Measurements from ENCODE around the gene TMEM115. TPM values are rescaled to one million over a fixed set of nuclear protein-coding genes. Genes with fewer than 3 reads are reported as not detected.

TMEM115 gene
- total RNA-seq, 4 donors from 2014 or later: 24.2 to 41.6 (median 30.6) TPM

DNA sequence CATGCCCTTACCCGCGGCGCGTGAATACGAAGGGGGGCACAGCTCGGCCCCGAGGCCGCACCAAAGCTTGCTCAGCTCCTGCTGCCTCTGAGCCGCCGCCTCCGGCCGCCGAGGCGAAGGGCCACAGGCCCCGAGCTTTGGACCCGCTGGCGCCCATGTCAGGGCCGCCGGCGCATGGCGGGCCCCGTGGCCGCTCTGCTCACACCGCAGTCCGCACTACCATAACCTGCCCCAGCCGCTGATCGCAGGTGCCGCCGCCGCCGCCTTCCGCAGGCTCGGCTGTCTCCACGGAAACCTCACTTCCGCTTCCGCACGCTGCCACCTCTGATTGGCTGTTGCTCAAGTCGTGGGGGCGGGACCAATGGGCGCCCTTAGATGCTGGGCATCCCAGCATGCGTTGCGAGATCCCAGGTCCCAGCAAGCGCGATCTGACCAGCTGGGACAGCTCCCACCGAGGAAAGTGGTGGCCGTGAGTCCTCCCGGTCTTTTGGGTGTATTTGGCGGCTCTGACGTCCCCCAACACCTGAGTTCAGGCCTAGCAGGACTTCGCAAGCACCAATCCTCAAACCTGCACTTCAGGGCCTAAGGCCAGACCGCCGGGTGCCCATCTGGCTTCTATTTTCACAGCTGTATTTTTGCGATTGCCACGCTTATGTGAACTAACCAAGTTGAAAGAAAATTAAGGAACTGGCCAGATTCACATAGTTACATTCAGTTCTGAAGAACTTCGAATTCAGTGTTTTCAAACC, 31.2 kb downstream of the TMEM115 start, which contains the start of gene TUSC2:
Gene TUSC2 (minus strand): TSS at position 281 of the 749 bp plus-strand sequence. CDS start 124 bp downstream, at position 157.
- Histone ChIP-seq H3K9me3 (no peaks in the 10 kb centered on the region), H3K4me1 (peaks cover 26 to 72% (median 29%) of the 10 kb centered on the region in 3 donors), H3K36me3 (peaks cover 24 to 60% (median 26%) of the 10 kb centered on the region in 3 donors), H3K27me3 (no peaks in the 10 kb centered on the region), H3K4me3 (peak within 1 kb of the TSS; percentile 83 to 94 (median 86)), H3K27ac (peak within 1 kb of the TSS; percentile 85 to 93 (median 90))
- TF ChIP-seq, protein P1, sequence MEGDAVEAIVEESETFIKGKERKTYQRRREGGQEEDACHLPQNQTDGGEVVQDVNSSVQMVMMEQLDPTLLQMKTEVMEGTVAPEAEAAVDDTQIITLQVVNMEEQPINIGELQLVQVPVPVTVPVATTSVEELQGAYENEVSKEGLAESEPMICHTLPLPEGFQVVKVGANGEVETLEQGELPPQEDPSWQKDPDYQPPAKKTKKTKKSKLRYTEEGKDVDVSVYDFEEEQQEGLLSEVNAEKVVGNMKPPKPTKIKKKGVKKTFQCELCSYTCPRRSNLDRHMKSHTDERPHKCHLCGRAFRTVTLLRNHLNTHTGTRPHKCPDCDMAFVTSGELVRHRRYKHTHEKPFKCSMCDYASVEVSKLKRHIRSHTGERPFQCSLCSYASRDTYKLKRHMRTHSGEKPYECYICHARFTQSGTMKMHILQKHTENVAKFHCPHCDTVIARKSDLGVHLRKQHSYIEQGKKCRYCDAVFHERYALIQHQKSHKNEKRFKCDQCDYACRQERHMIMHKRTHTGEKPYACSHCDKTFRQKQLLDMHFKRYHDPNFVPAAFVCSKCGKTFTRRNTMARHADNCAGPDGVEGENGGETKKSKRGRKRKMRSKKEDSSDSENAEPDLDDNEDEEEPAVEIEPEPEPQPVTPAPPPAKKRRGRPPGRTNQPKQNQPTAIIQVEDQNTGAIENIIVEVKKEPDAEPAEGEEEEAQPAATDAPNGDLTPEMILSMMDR (IDR thresholded peaks at IDR 0.05): peak in 2 of 6 experiments; percentile 11 to 36
- TF ChIP-seq POLR2A (IDR thresholded peaks at IDR 0.05): peak in 3 of 4 donors; percentile 62 to 81 (median 78)
- peak; percentile 78 for DNase-seq
- intact Hi-C loops (cut with DNase I): loop anchor here (10.0 kb wide), 1 partner anchor 53 kb away; the partner anchor contains the start of gene LSMEM2
- WGBS, 2 donors: 1 to 7% methylated on average over 12 to 30 of the region's 55 CpGs

DNA sequence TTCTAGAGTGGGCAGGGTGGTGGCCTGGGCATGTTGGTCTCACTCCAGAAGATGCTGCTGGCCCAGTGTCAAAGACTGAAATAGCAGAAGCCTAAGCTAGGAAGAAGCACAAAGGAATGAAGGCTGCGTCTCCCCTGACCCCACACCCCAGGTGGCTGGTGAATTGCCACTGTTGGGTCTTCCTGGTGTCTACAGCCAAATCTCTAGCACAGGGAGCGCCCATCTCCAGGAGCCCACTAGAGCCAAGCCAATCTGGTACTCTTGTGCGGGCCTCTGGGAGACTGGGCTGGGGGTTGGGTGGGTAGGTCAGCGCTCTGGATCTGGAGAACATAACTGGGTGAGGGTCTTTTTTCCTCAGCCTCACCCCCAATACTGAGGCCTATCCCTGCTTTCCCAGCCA, 32.2 kb downstream of the TMEM115 start:
- H3K9me3 ChIP-seq: no peaks in the 10 kb centered on the region
- peaks cover 22 to 50% (median 23%) of the 10 kb centered on the region in 3 donors for H3K36me3 ChIP-seq
- whole genome bisulfite sequencing, 2 donors: 43 to 78% methylated on average over 3 to 4 of the region's 4 CpGs
- TF ChIP-seq, protein P1 (IDR thresholded peaks at IDR 0.05): no peak
- no peak for TF ChIP-seq POLR2A (IDR thresholded peaks at IDR 0.05)
- peak overlapping the region; percentile 83 to 94 (median 86) for H3K4me3 ChIP-seq
- intact Hi-C loops (cut with DNase I): loop anchor here (10.0 kb wide), 1 partner anchor 52 kb away; the partner anchor contains the start of gene LSMEM2
- no peak for DNase-seq
- H3K27ac ChIP-seq: peak overlapping the region; percentile 85 to 93 (median 90)
- peaks cover 34 to 72% (median 35%) of the 10 kb centered on the region in 3 donors for H3K4me1 ChIP-seq
- H3K27me3 ChIP-seq: no peaks in the 10 kb centered on the region

DNA sequence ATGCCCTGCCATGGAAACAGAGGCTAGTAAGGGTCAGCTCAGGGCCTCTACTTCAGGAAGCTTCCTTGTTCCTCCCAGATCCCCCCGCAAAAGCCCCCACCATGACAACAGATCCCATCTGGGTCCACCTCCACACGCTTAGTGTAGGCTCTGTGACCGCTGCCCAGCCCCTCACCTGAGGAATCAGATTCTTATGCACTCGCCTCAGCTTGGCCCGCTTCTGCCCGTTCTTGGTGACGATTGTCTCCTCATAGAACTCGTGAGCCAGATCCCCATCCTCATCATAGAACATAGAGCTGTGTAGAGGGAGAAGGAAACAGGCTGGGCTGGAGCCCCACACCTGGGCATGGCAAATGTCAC, 33.2 kb downstream of the TMEM115 start:
- WGBS, 2 donors: 83 to 85% methylated on average over 2 to 7 of the region's 8 CpGs
- Histone ChIP-seq H3K36me3 (peaks cover 13 to 41% (median 16%) of the 10 kb centered on the region in 3 donors), H3K4me1 (peaks cover 39 to 75% (median 40%) of the 10 kb centered on the region in 3 donors), H3K27me3 (no peaks in the 10 kb centered on the region), H3K27ac (peak overlapping the region in 3 of 4 donors; percentile 6 to 98 (median 94)), H3K9me3 (no peaks in the 10 kb centered on the region), H3K4me3 (no peak overlapping the region)
- intact Hi-C loops (cut with DNase I): loop anchor here (10.0 kb wide), 1 partner anchor 51 kb away; the partner anchor contains the start of gene LSMEM2
- no peak for DNase-seq
- no peak for TF ChIP-seq POLR2A (IDR thresholded peaks at IDR 0.05)
- TF ChIP-seq, protein P1 (IDR thresholded peaks at IDR 0.05): no peak

DNA sequence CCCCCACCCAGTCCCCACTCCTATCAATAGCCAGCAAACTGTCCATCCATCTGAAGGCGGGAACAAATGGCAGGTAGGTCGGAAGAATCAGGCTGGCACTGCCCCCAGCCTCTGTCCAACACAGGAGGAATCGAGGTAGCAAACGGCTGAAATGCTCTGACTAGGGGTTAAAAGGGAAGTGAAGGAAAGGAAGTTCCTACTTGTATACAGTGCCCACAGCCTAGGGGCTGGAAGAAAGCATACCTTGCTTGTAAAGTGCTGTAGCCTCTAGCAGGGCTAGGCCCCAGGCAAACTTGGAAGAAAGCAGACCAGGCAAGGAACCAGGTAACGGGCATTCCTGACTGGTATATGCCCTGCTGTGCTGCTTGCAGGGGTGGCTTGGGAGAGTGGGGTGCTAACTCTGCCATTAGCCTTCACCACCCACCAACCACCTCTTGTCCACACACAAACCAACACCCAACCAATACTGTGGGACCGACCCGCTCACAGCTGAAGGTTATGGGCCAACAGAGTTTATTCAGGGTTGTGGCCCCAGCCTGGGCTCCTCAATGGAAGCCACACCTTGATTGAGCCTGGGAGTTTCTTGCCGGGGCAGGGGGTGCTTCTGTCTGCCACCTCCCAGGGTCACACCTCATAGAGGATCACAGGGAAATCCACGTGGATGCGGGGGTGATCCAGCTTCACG, 33.7 kb downstream of the TMEM115 start:
- peaks cover 9 to 35% (median 13%) of the 10 kb centered on the region in 3 donors for H3K36me3 ChIP-seq
- no peaks in the 10 kb centered on the region for H3K27me3 ChIP-seq
- 79 to 85% methylated on average over 2 to 7 of the region's 11 CpGs for WGBS, 2 donors
- no peaks in the 10 kb centered on the region for H3K9me3 ChIP-seq
- H3K4me1 ChIP-seq: peaks cover 40 to 78% (median 40%) of the 10 kb centered on the region in 3 donors
- TF ChIP-seq, protein P1 (IDR thresholded peaks at IDR 0.05): no peak
- TF ChIP-seq POLR2A (IDR thresholded peaks at IDR 0.05): no peak
- no peak overlapping the region for H3K4me3 ChIP-seq
- intact Hi-C loops (cut with DNase I): loop anchor here (10.0 kb wide), 1 partner anchor 51 kb away; the partner anchor contains the start of gene LSMEM2
- DNase-seq: no peak
- peak overlapping the region in 3 of 4 donors; percentile 94 to 98 (median 98) for H3K27ac ChIP-seq
